K562 (cell line): ENCODE data around the gene CDK14. TPM values are rescaled to one million over a fixed set of nuclear protein-coding genes. Genes with fewer than 3 reads are reported as not detected.

Source experiments
- ATAC-seq: fragments of 200-7000 bp; cut with Tn5 transposase; 3 replicates; pipeline ENCODE4 v1.9.1; 2020; ENCODE audit warnings: moderate library complexity
- BruUV-seq: library from RNA; stranded (reverse); fragments of 400-500 nt; replicated peaks from 2 replicates; lab custom pipeline; 2021; lab: Mats Ljungman, UMichigan
- CTCF ChIA-PET: fragments of 300-600 bp; formaldehyde crosslinking; extraction: SDS; loops from one replicate; lab custom pipeline; 2021; ENCODE audit warnings: low intra/inter-chr PET ratio; lab: Yijun Ruan, JAX
- POLR2A ChIA-PET: fragments of 300-600, 350-650 bp; sonication (Branson Sonifier 250); formaldehyde crosslinking; extraction: SDS; loops from one replicate; lab custom pipeline; 2021; ENCODE audit warnings: antibody characterized with exemption, inconsistent platforms; lab: Yijun Ruan, JAX
- DNase-seq, 4 experiments: peaks; one replicate each; pipeline versions ENCODE4 v3.0.0 to v3.0.0-alpha.2; 2011 to 2018; ENCODE audit warnings: low spot score in 3 of 4, mixed read lengths in 3 of 4; ENCODE audit errors: extremely low read depth in 1 of 4
- FAIRE-seq: peaks from 2 replicates; lab custom pipeline; 2011; peaks lifted over from hg19 to GRCh38; lab: Jason Lieb, UNC
- H2AFZ ChIP-seq: 2 replicates; pipeline ENCODE4 v1.6.0; 2011; ENCODE audit warnings: low read depth, low read length, control low read depth, inconsistent platforms
- H3K27ac ChIP-seq: fragments of 200-600 bp; 3 replicates; pipeline ENCODE4 v1.8.0; 2011; ENCODE audit warnings: low read depth, mild to moderate bottlenecking, control low read depth, inconsistent platforms, low read length, moderate library complexity, mixed read lengths; ENCODE audit errors: extremely low read depth
- H3K27me3 ChIP-seq, 2 experiments: fragments of 300-600 bp in 1 of 2; 2 replicates in 1 of 2; 3 replicates in 1 of 2; pipeline versions ENCODE4 v1.6.0 to v1.8.0; 2011; ENCODE audit warnings: inconsistent platforms in 2 of 2, low read length in 2 of 2, mild to moderate bottlenecking in 1 of 2, mixed read lengths in 1 of 2, moderate library complexity in 1 of 2; ENCODE audit not compliant: control insufficient read depth in 2 of 2, insufficient read depth in 2 of 2
- H3K36me3 ChIP-seq: fragments of 300-600 bp; 3 replicates; pipeline ENCODE4 v1.8.0; 2011; ENCODE audit warnings: mild to moderate bottlenecking, low read length, inconsistent platforms; ENCODE audit not compliant: control insufficient read depth, insufficient read depth
- H3K4me1 ChIP-seq, 2 experiments: fragments of 200-600 bp in 1 of 2; replicated peaks in 1 of 2; 2 replicates in 1 of 2; 3 replicates in 1 of 2; pipeline versions ENCODE4 v1.5.1 to v1.8.0; 2011; ENCODE audit warnings: inconsistent platforms in 2 of 2, low read length in 2 of 2, mild to moderate bottlenecking in 1 of 2, mixed read lengths in 1 of 2, moderate library complexity in 1 of 2; ENCODE audit not compliant: control insufficient read depth in 2 of 2, insufficient read depth in 2 of 2
- H3K4me2 ChIP-seq: 2 replicates; pipeline ENCODE4 v1.6.1; 2011; ENCODE audit warnings: low read length, control low read depth, inconsistent platforms, mixed read lengths; ENCODE audit not compliant: insufficient read depth
- H3K4me3 ChIP-seq: fragments of 200-600 bp; sonication (generic), shearing (Covaris generic); 2 replicates; pipeline ENCODE4 v1.5.1; 2016; ENCODE audit warnings: control low read depth, inconsistent platforms
- H3K79me2 ChIP-seq: fragments of 200-600 bp; 3 replicates; pipeline ENCODE4 v1.8.0; 2011; ENCODE audit warnings: low read length, inconsistent platforms; ENCODE audit not compliant: control insufficient read depth, insufficient read depth
- H3K9ac ChIP-seq, 2 experiments: 2 replicates each; pipeline versions ENCODE4 v1.6.0 to v1.6.1; 2011; ENCODE audit warnings: low read depth in 2 of 2, low read length in 2 of 2, control low read depth in 1 of 2, inconsistent platforms in 1 of 2, mild to moderate bottlenecking in 1 of 2, mixed read lengths in 1 of 2; ENCODE audit not compliant: insufficient read depth in 1 of 2
- H3K9me1 ChIP-seq: one replicate; pipeline ENCODE4 v1.6.0; 2011; ENCODE audit warnings: inconsistent platforms, mild to moderate bottlenecking, low read length, moderate library complexity; ENCODE audit not compliant: control insufficient read depth, insufficient read depth
- H3K9me3 ChIP-seq: replicated peaks from 2 replicates; pipeline ENCODE4 v1.5.1; 2011; ENCODE audit warnings: low read depth, low read length, inconsistent platforms; ENCODE audit not compliant: control insufficient read depth, insufficient read depth
- H4K20me1 ChIP-seq: replicated peaks from 2 replicates; pipeline ENCODE4 v1.6.1; 2011; ENCODE audit warnings: low read length, inconsistent platforms, mixed read lengths; ENCODE audit not compliant: control insufficient read depth, insufficient read depth
- MTA2 ChIP-seq: fragments of 450-650 bp; IDR thresholded peaks from 2 replicates; pipeline ENCODE4 v1.6.1; 2016; ENCODE audit warnings: low read depth
- NR1H2 ChIP-seq: sonication (generic); formaldehyde crosslinking; IDR thresholded peaks from 2 replicates; pipeline ENCODE4 v1.4.0; 2020; ENCODE audit warnings: mild to moderate bottlenecking, missing genetic modification reagents
- PCBP1 ChIP-seq: fragments of 200-400 bp; formaldehyde crosslinking; IDR thresholded peaks from 2 replicates; pipeline ENCODE4 v1.6.1; 2018; ENCODE audit warnings: mild to moderate bottlenecking, low read depth, low read length; ENCODE audit not compliant: poor library complexity, severe bottlenecking
- STAG1 ChIP-seq: sonication (generic); formaldehyde crosslinking; IDR thresholded peaks from 2 replicates; pipeline ENCODE4 v1.5.0; 2020; ENCODE audit warnings: missing genetic modification reagents, borderline replicate concordance
- TCF3 ChIP-seq: sonication (generic); formaldehyde crosslinking; IDR thresholded peaks from 2 replicates; pipeline ENCODE4 v1.4.0; 2020; ENCODE audit warnings: mild to moderate bottlenecking, missing genetic modification reagents
- THRAP3 ChIP-seq: fragments of 450-650 bp; IDR thresholded peaks from 2 replicates; pipeline ENCODE4 v1.6.1; 2016; ENCODE audit warnings: mild to moderate bottlenecking, inconsistent platforms, borderline replicate concordance
- TSC22D4 ChIP-seq: fragments of 450-650 bp; IDR thresholded peaks from 2 replicates; pipeline ENCODE4 v1.6.1; 2016; ENCODE audit warnings: missing genetic modification characterization, missing biosample characterization, control low read depth
- XRCC3 ChIP-seq: fragments of 450-650 bp; IDR thresholded peaks from 2 replicates; pipeline ENCODE4 v1.6.1; 2017; ENCODE audit warnings: mild to moderate bottlenecking, moderate library complexity
- ZNF408 ChIP-seq: fragments of 250-450 bp; sonication (Bioruptor Pico); IDR thresholded peaks from 2 replicates; pipeline ENCODE4 v1.4.0; 2020; ENCODE audit warnings: low read depth, mild to moderate bottlenecking, moderate library complexity
- WGBS: fragments of 100-300 bp; shearing (Covaris generic); methylation state at CpG from one replicate; pipeline ENCODE4 v1.1.6; 2016; ENCODE audit warnings: low coverage, mixed read lengths; ENCODE audit not compliant: insufficient coverage; ENCODE audit errors: missing lambda C conversion rate; 5-methylcytosine and 5-hydroxymethylcytosine counted together
- in situ Hi-C: fragments of 300-500 bp; cut with MboI; formaldehyde crosslinking; loops from 4 replicates; pipeline ENCODE4 v1.15.0; 2018; ENCODE audit warnings: inconsistent platforms, mixed read lengths
- intact Hi-C: fragments of 100-400 bp; cut with micrococcal nuclease; formaldehyde crosslinking; loops from 2 replicates; pipeline ENCODE4 v1.14.2; 2022
- polyA plus RNA-seq, 8 experiments: library from polyadenylated mRNA; depleted of rRNA in 4 of 8; stranded (reverse) in 5 of 8; unstranded in 3 of 8; fragments of >200 nt; fragmentation: Nextera tagmentation in 2 of 8; fragmentation: Illumina TruSeq in 1 of 8; extraction: Ambion mirVana in 2 of 8; extraction: Trizol in 1 of 8; gene quantifications; 2 replicates each; pipeline versions ENCODE4 v1.2.1 to v1.2.3, GENCODE V29; 2011 to 2014; ENCODE audit warnings: inconsistent platforms in 1 of 8, missing spikeins in 1 of 8
- total RNA-seq, 7 experiments: library from RNA; depleted of rRNA in 6 of 7; stranded (reverse); fragments of >200 nt in 6 of 7; fragmentation: Illumina TruSeq in 2 of 7; extraction: Trizol in 2 of 7; gene quantifications; 2 replicates each; pipeline versions ENCODE4 v1.2.1 to v1.2.3, GENCODE V29; 2011 to 2021; ENCODE audit warnings: low replicate concordance in 1 of 7

Gene CDK14
- total and polyA plus RNA-seq, 9 of the 15 experiments (the other 6 are each of a cell fraction or from before 2014, with no cell fraction given): 0.03 to 0.91 (median 0.16) TPM

GRCh38 chr7:90857603-90858002 is 261.5 kb downstream of the CDK14 start:
- Histone ChIP-seq H3K9ac (no peak overlapping the region), H3K79me2 (no peaks in the 10 kb centered on the region), H3K4me2 (no peak overlapping the region), H2AFZ (no peak overlapping the region), H3K4me1 (no peaks in the 10 kb centered on the region), H3K4me3 (no peak overlapping the region), H3K9me1 (no peaks in the 10 kb centered on the region), H3K27me3 (no peaks in the 10 kb centered on the region), H3K27ac (no peak overlapping the region), H4K20me1 (no peaks in the 10 kb centered on the region), H3K9me3 (no peaks in the 10 kb centered on the region; the same call in 1 of the 2 replicates), H3K36me3 (no peaks in the 10 kb centered on the region)
- ChIA-PET POLR2A (no interaction called here), CTCF (no interaction called here)
- in situ Hi-C loops: no loop called here
- intact Hi-C loops: no loop called here
- WGBS: 0% methylated on average over 2 of the region's 2 CpGs
- BruUV-seq: no TSS peak
- FAIRE-seq: no peak
- ATAC-seq: no peak
- DNase-seq: no peak
- TF ChIP-seq THRAP3: no peak
- TF ChIP-seq TCF3: no peak
- TF ChIP-seq MTA2: no peak
- TF ChIP-seq ZNF408 (CRISPR knock-in tag): no peak
- TF ChIP-seq NR1H2: no peak

DNA sequence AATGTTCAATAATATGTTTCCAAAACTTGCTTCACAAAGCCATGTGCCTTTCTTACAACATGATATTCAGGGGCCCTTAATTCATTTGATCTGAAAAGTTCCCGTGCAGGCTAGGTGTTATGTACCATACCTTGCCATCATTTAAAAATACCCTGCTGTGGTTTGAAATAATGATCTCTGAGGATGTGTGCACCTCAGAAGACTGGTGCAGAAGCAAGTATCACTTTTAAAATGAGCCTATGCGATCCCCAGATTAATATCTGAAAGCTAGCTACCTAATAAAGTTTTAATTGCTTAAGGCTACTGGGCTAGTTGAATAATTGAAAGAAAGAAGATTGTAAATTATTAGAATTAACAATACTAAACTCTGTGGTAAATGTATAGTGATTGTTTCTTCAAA is 262.4 kb downstream of the CDK14 start:
- H3K9ac ChIP-seq: no peak overlapping the region
- H3K36me3 ChIP-seq: no peaks in the 10 kb centered on the region
- DNase-seq: no peak
- intact Hi-C loops: no loop called here
- H3K9me3 ChIP-seq: no peaks in the 10 kb centered on the region
- ChIA-PET CTCF (no interaction called here), POLR2A (no interaction called here)
- no peaks in the 10 kb centered on the region for H3K79me2 ChIP-seq
- no peaks in the 10 kb centered on the region for H3K27me3 ChIP-seq
- no peaks in the 10 kb centered on the region for H3K4me1 ChIP-seq
- H3K4me3 ChIP-seq: no peak overlapping the region
- in situ Hi-C loops: no loop called here
- TF ChIP-seq XRCC3 (no peak), STAG1 (CRISPR knock-in tag) (no peak), TSC22D4 (tag) (no peak), PCBP1 (no peak)
- TF ChIP-seq, all 486 proteins: peak for 0
- 6% methylated on average over 2 of the region's 2 CpGs for WGBS
- H2AFZ ChIP-seq: no peak overlapping the region
- H4K20me1 ChIP-seq: no peaks in the 10 kb centered on the region
- no TSS peak for BruUV-seq
- no peak overlapping the region for H3K4me2 ChIP-seq
- FAIRE-seq (no peak), ATAC-seq (no peak)
- no peak overlapping the region for H3K27ac ChIP-seq
- no peaks in the 10 kb centered on the region for H3K9me1 ChIP-seq
